ENCODE data around the gene SPATS2. TPM values are rescaled to one million over a fixed set of nuclear protein-coding genes. Genes with fewer than 3 reads are reported as not detected.

The SPATS2 gene
- total RNA-seq, 4 donors from 2014 or later = 14.0 to 26.5 (median 19.6) TPM

- intact Hi-C loops (cut with DNase I; ENCODE audit: low total_unique reads) = no loop called here
- 13 to 16% methylated on average over 37 of the region's 37 CpGs for WGBS, 2 donors
Observed at GRCh38 chr12:49347311-49348193, 19.7 kb upstream of the SPATS2 start.

GRCh38 chr12:49348781-49349180 is 18.5 kb upstream of the SPATS2 start:
- intact Hi-C loops (cut with DNase I; ENCODE audit: low total_unique reads) = no loop called here
- peak in 1 of 2 donors; percentile 69 for DNase-seq (ENCODE audit: low spot score in 2 of 2)
- 94 to 98% methylated on average over 4 to 5 of the region's 5 CpGs for WGBS, 2 donors

More at GRCh38 chr12:49347311-49348193, 19.7 kb upstream of the SPATS2 start:
- H3K4me3 ChIP-seq (ENCODE audit: low read depth, poor library complexity, severe bottlenecking) = no peak overlapping the region
- TF ChIP-seq CTCF (IDR thresholded peaks at IDR 0.05) = peak in 1 of 3 donors; percentile 59
- no peak for TF ChIP-seq POLR2A (IDR thresholded peaks at IDR 0.05)
- DNase-seq (ENCODE audit: low spot score in 2 of 2) = peak in 1 of 2 donors; percentile 94

GRCh38 chr12:49349266-49349665 is 18.0 kb upstream of the SPATS2 start:
- intact Hi-C loops (cut with DNase I; ENCODE audit: low total_unique reads) = no loop called here
- peak in 1 of 2 donors; percentile 70 for DNase-seq (ENCODE audit: low spot score in 2 of 2)
- WGBS, 2 donors = 91 to 93% methylated on average over 11 of the region's 11 CpGs
- H3K4me3 ChIP-seq (ENCODE audit: low read depth, poor library complexity, severe bottlenecking) = no peak overlapping the region
- TF ChIP-seq POLR2A (IDR thresholded peaks at IDR 0.05) (no peak), CTCF (IDR thresholded peaks at IDR 0.05) (no peak)

More at GRCh38 chr12:49348781-49349180, 18.5 kb upstream of the SPATS2 start:
- no peak overlapping the region for H3K4me3 ChIP-seq (ENCODE audit: low read depth, poor library complexity, severe bottlenecking)
- TF ChIP-seq POLR2A (IDR thresholded peaks at IDR 0.05) (no peak), CTCF (IDR thresholded peaks at IDR 0.05) (no peak)

- no peak for TF ChIP-seq POLR2A (IDR thresholded peaks at IDR 0.05)
- TF ChIP-seq CTCF (IDR thresholded peaks at IDR 0.05) = no peak
- no peak for DNase-seq (ENCODE audit: low spot score in 2 of 2)
- no peak overlapping the region for H3K4me3 ChIP-seq (ENCODE audit: low read depth, poor library complexity, severe bottlenecking)
- intact Hi-C loops (cut with DNase I; ENCODE audit: low total_unique reads) = no loop called here
- WGBS, 2 donors = 68 to 87% methylated on average over 2 of the region's 2 CpGs
Observed at GRCh38 chr12:49352351-49352750, 14.9 kb upstream of the SPATS2 start.

GRCh38 chr12:49355913-49356312 is 11.3 kb upstream of the SPATS2 start:
- intact Hi-C loops (cut with DNase I; ENCODE audit: low total_unique reads) = loop anchor here (5.0 kb wide), 1 partner anchor 156 kb away; no protein-coding TSS in a partner anchor

More at GRCh38 chr12:49355913-49356312, 11.3 kb upstream of the SPATS2 start:
- WGBS, 2 donors = 90 to 93% methylated on average over 10 of the region's 10 CpGs
- TF ChIP-seq CTCF (IDR thresholded peaks at IDR 0.05) = no peak
- TF ChIP-seq POLR2A (IDR thresholded peaks at IDR 0.05) = no peak
- H3K4me3 ChIP-seq (ENCODE audit: low read depth, poor library complexity, severe bottlenecking) = no peak overlapping the region
- no peak for DNase-seq (ENCODE audit: low spot score in 2 of 2)

Measured in lower leg skin (tissue), 4 donors.